Thoracic aorta (tissue), 2 donors: ENCODE data around the gene RFESD. TPM values are rescaled to one million over a fixed set of nuclear protein-coding genes. Genes with fewer than 3 reads are reported as not detected.

Source experiments
- ATAC-seq: fragments of 150-250 bp; one replicate; pipeline ENCODE4 v1.8.0; 2017; ENCODE audit warnings: low read depth; ENCODE audit not compliant: insufficient number of reproducible peaks, low FRiP score
- DNase-seq: peaks from one replicate; pipeline ENCODE4 v3.0.0-alpha.2; 2020; ENCODE audit warnings: low spot score
- H3K27ac ChIP-seq, 2 donors: fragments of 200-600 bp; sonication (generic); 1 replicate in 1 of 2; 2 replicates in 1 of 2; pipeline ENCODE4 v1.5.1; 2016; ENCODE audit warnings: mild to moderate bottlenecking in 2 of 2, moderate library complexity in 2 of 2
- H3K27me3 ChIP-seq: fragments of 200-600 bp; sonication (generic); replicated peaks from 2 replicates; pipeline ENCODE4 v1.6.0; 2016; ENCODE audit warnings: mild to moderate bottlenecking; ENCODE audit not compliant: insufficient read depth
- H3K36me3 ChIP-seq: fragments of 200-600 bp; sonication (generic); one replicate; pipeline ENCODE4 v1.5.1; 2016
- H3K4me1 ChIP-seq, 2 donors: fragments of 200-600 bp; sonication (generic); 1 replicate in 1 of 2; 2 replicates in 1 of 2; pipeline versions ENCODE4 v1.5.1 to v1.6.0; 2016; ENCODE audit warnings: low read depth in 2 of 2, mild to moderate bottlenecking in 1 of 2; ENCODE audit not compliant: control insufficient read depth in 1 of 2
- H3K4me3 ChIP-seq: fragments of 200-600 bp; sonication (generic); 2 replicates; pipeline ENCODE4 v1.5.1; 2016; ENCODE audit warnings: mild to moderate bottlenecking
- H3K9me3 ChIP-seq: fragments of 200-600 bp; sonication (generic); 2 replicates; pipeline ENCODE4 v1.5.1; 2016
- CTCF ChIP-seq: fragments of 200-600 bp; sonication (generic); IDR thresholded peaks from one replicate; pipeline ENCODE4 v1.5.1; 2019; ENCODE audit warnings: antibody characterized with exemption
- total RNA-seq, 2 donors: library from RNA; depleted of rRNA; stranded (reverse); fragments of >200 nt; gene quantifications; one replicate each; pipeline versions ENCODE4 v1.1.0 to v1.2.3, GENCODE V29; 2016

The RFESD gene
- total RNA-seq, 2 donors from 2014 or later: 0.85 to 11.1 TPM

GRCh38 chr5:95617057-95617456 is 29.5 kb upstream of the RFESD start:
- no peak for ATAC-seq
- DNase-seq: no peak
- H3K36me3 ChIP-seq: no peaks in the 10 kb centered on the region
- H3K9me3 ChIP-seq: peaks cover 8% of the 10 kb centered on the region
- no peak overlapping the region for H3K27ac ChIP-seq
- TF ChIP-seq CTCF: no peak
- H3K4me3 ChIP-seq: no peak overlapping the region
- H3K27me3 ChIP-seq: no peaks in the 10 kb centered on the region
- H3K4me1 ChIP-seq: peaks cover 0 to 17% of the 10 kb centered on the region in 2 donors

- Histone ChIP-seq H3K4me1 (peaks cover 0 to 17% of the 10 kb centered on the region in 2 donors), H3K9me3 (no peaks in the 10 kb centered on the region), H3K36me3 (no peaks in the 10 kb centered on the region), H3K27me3 (no peaks in the 10 kb centered on the region), H3K27ac (no peak overlapping the region), H3K4me3 (peak overlapping the region; percentile 83)
- ATAC-seq: no peak
- DNase-seq: no peak
- no peak for TF ChIP-seq CTCF
Observed at GRCh38 chr5:95619096-95619495, 27.5 kb upstream of the RFESD start.

GRCh38 chr5:95619514-95620029 is 27.0 kb upstream of the RFESD start:
- Histone ChIP-seq H3K36me3 (no peaks in the 10 kb centered on the region), H3K27ac (no peak overlapping the region), H3K4me1 (peaks cover 0 to 17% of the 10 kb centered on the region in 2 donors), H3K9me3 (no peaks in the 10 kb centered on the region), H3K27me3 (no peaks in the 10 kb centered on the region), H3K4me3 (peak overlapping the region; percentile 83)
- DNase-seq (no peak), ATAC-seq (no peak)
- no peak for TF ChIP-seq CTCF

- no peak for DNase-seq
- H3K27ac ChIP-seq: peak within 1 kb of the TSS in 1 of 2 donors; percentile 2
- no peaks in the 10 kb centered on the region for H3K9me3 ChIP-seq
- H3K36me3 ChIP-seq: no peaks in the 10 kb centered on the region
- H3K4me3 ChIP-seq: peak within 1 kb of the TSS; percentile 83
- no peak for TF ChIP-seq CTCF
- ATAC-seq: peak; percentile 16
- peaks cover 0 to 17% of the 10 kb centered on the region in 2 donors for H3K4me1 ChIP-seq
- H3K27me3 ChIP-seq: no peaks in the 10 kb centered on the region
Observed at GRCh38 chr5:95620030-95620869, 26.3 kb upstream of the RFESD start, which contains the start of gene GPR150. GPR150 (plus strand) TSS chr5:95620087; CDS start chr5:95620276, 189 bp downstream.
